Trophoblast cell (in vitro differentiated cells and primary cell): ENCODE results near the gene HOTAIR.

Experiments
- DNase-seq, 2 donors: peaks; one replicate each; pipeline ENCODE4 v3.0.0-alpha.2; 2016
- H2AFZ ChIP-seq: 2 replicates; pipeline ENCODE4 v1.6.1; 2013; ENCODE audit warnings: low read length, moderate library complexity, mild to moderate bottlenecking; ENCODE audit not compliant: insufficient read depth, poor library complexity
- H2AK5ac ChIP-seq: 2 replicates; pipeline ENCODE4 v1.6.1; 2013; ENCODE audit warnings: mild to moderate bottlenecking, low read length
- H2BK120ac ChIP-seq: 2 replicates; pipeline ENCODE4 v1.6.1; 2013; ENCODE audit warnings: low read length, mild to moderate bottlenecking, moderate library complexity; ENCODE audit not compliant: insufficient read depth, poor library complexity
- H2BK12ac ChIP-seq: 2 replicates; pipeline ENCODE4 v1.6.1; 2013; ENCODE audit warnings: mild to moderate bottlenecking, low read length, moderate library complexity
- H2BK5ac ChIP-seq: 2 replicates; pipeline ENCODE4 v1.6.1; 2013; ENCODE audit warnings: low read length, low read depth, moderate library complexity, mild to moderate bottlenecking; ENCODE audit not compliant: poor library complexity
- H3K14ac ChIP-seq: 2 replicates; pipeline ENCODE4 v1.6.1; 2013; ENCODE audit warnings: mild to moderate bottlenecking, low read length
- H3K18ac ChIP-seq: 2 replicates; pipeline ENCODE4 v1.6.1; 2013; ENCODE audit warnings: mild to moderate bottlenecking, low read length
- H3K23ac ChIP-seq: 2 replicates; pipeline ENCODE4 v1.6.1; 2013; ENCODE audit warnings: low read length
- H3K27ac ChIP-seq: 2 replicates; pipeline ENCODE4 v1.5.1; 2013; ENCODE audit warnings: low read depth, mild to moderate bottlenecking, inconsistent platforms, low read length, moderate library complexity
- H3K27me3 ChIP-seq: 2 replicates; pipeline ENCODE4 v1.6.1; 2013; ENCODE audit warnings: inconsistent platforms, mild to moderate bottlenecking, low read length, moderate library complexity; ENCODE audit not compliant: insufficient read depth
- H3K36me3 ChIP-seq, 2 experiments: 1 replicate in 1 of 2; 2 replicates in 1 of 2; pipeline ENCODE4 v1.6.1; 2013; ENCODE audit warnings: low read length in 2 of 2, mild to moderate bottlenecking in 2 of 2, moderate library complexity in 1 of 2; ENCODE audit not compliant: insufficient read depth in 2 of 2, control insufficient read depth in 1 of 2
- H3K4ac ChIP-seq: 2 replicates; pipeline ENCODE4 v1.6.1; 2013; ENCODE audit warnings: low read depth, mild to moderate bottlenecking, low read length, moderate library complexity
- H3K4me1 ChIP-seq, 2 experiments: 1 replicate in 1 of 2; 2 replicates in 1 of 2; pipeline ENCODE4 v1.6.1; 2013; ENCODE audit warnings: low read length in 2 of 2, mild to moderate bottlenecking in 2 of 2, moderate library complexity in 1 of 2; ENCODE audit not compliant: insufficient read depth in 2 of 2, control insufficient read depth in 1 of 2
- H3K4me2 ChIP-seq: 2 replicates; pipeline ENCODE4 v1.6.1; 2013; ENCODE audit warnings: inconsistent platforms, mild to moderate bottlenecking, low read length, moderate library complexity
- H3K4me3 ChIP-seq: 2 replicates; pipeline ENCODE4 v1.5.1; 2013; ENCODE audit warnings: mild to moderate bottlenecking, low read depth, low read length, inconsistent platforms
- H3K79me1 ChIP-seq: one replicate; pipeline ENCODE4 v1.6.1; 2013; ENCODE audit warnings: low read length
- H3K79me2 ChIP-seq: 2 replicates; pipeline ENCODE4 v1.6.1; 2013; ENCODE audit warnings: low read length, mild to moderate bottlenecking; ENCODE audit not compliant: control insufficient read depth, insufficient read depth, poor library complexity
- H3K9ac ChIP-seq: 2 replicates; pipeline ENCODE4 v1.6.1; 2013; ENCODE audit warnings: mild to moderate bottlenecking, low read length
- H3K9me3 ChIP-seq: 2 replicates; pipeline ENCODE4 v1.6.1; 2013; ENCODE audit warnings: low read depth, mild to moderate bottlenecking, control low read depth, inconsistent platforms, low read length; ENCODE audit not compliant: insufficient read depth
- H4K12ac ChIP-seq: 2 replicates; pipeline ENCODE4 v1.6.1; 2013; ENCODE audit warnings: low read depth, mild to moderate bottlenecking, low read length, moderate library complexity
- H4K8ac ChIP-seq: 2 replicates; pipeline ENCODE4 v1.6.1; 2013; ENCODE audit warnings: low read depth, mild to moderate bottlenecking, low read length, moderate library complexity
- H4K91ac ChIP-seq: one replicate; pipeline ENCODE4 v1.6.1; 2013; ENCODE audit warnings: low read depth, mild to moderate bottlenecking, low read length, moderate library complexity
- WGBS: extraction: QIAGEN DNeasy Blood & Tissue Kit; methylation state at CpG from one replicate; pipeline ENCODE4 v1.1.7; 2013; ENCODE audit warnings: missing lambda C conversion rate; ENCODE audit not compliant: insufficient read length, insufficient coverage; ENCODE audit errors: extremely low coverage; 5-methylcytosine and 5-hydroxymethylcytosine counted together

The HOTAIR gene

DNA sequence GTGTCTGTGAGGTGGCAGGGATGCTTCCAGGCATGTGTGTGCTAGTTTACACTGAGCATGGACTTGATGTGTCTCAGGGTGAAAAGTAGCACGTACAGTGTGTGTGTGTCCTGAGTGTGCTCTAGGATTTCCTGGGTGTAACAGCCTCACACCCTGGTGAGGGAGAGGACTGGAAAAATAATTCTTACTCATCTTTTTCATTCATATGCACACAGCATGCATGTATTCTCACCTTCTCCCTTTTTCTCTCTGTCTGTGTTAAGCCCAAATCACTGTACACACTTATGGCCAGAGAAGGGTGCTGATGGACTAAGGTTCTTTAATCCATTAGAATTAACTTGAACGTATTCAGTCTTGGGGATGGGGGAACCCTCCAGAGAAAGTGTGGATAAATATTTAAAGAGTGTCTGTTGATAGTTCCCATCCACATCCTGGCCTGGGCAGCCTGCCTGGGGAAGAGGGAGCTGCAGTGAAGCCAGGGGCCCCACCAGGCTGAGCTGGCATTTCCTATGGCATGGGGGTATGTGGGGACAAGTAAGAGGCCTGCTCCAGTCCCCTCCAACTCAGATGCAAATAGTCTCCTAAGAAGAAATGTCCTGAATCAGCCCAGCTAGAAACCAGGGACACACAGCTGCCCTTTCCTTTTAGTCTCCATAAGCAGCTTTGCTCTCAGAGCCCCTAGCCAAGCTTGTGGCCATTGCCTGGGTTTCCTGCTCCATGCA is 32.9 kb upstream of the HOTAIR start:
- WGBS, result no CpG with 5 or more reads among the region's 2 CpGs
- H3K4me3 ChIP-seq, result no peak overlapping the region
- no peaks in the 10 kb centered on the region for H3K79me2 ChIP-seq
- H3K14ac ChIP-seq, result no peak overlapping the region
- DNase-seq, result no peak
- H3K27me3 ChIP-seq, result peaks cover 82% of the 10 kb centered on the region
- no peak overlapping the region for H4K91ac ChIP-seq
- no peak overlapping the region for H3K23ac ChIP-seq
- peaks cover 6% of the 10 kb centered on the region for H3K9me3 ChIP-seq
- H4K12ac ChIP-seq, result no peak overlapping the region
- H3K4me2 ChIP-seq, result no peak overlapping the region
- H4K8ac ChIP-seq, result no peak overlapping the region
- no peaks in the 10 kb centered on the region for H3K79me1 ChIP-seq
- no peak overlapping the region for H2AFZ ChIP-seq
- H2BK12ac ChIP-seq, result no peak overlapping the region
- H3K4ac ChIP-seq, result no peak overlapping the region
- no peak overlapping the region for H3K18ac ChIP-seq
- H2AK5ac ChIP-seq, result no peak overlapping the region
- H2BK5ac ChIP-seq, result no peak overlapping the region
- no peaks in the 10 kb centered on the region for H3K4me1 ChIP-seq
- H3K9ac ChIP-seq, result no peak overlapping the region
- no peak overlapping the region for H3K27ac ChIP-seq
- no peaks in the 10 kb centered on the region for H3K36me3 ChIP-seq
- no peak overlapping the region for H2BK120ac ChIP-seq

DNA sequence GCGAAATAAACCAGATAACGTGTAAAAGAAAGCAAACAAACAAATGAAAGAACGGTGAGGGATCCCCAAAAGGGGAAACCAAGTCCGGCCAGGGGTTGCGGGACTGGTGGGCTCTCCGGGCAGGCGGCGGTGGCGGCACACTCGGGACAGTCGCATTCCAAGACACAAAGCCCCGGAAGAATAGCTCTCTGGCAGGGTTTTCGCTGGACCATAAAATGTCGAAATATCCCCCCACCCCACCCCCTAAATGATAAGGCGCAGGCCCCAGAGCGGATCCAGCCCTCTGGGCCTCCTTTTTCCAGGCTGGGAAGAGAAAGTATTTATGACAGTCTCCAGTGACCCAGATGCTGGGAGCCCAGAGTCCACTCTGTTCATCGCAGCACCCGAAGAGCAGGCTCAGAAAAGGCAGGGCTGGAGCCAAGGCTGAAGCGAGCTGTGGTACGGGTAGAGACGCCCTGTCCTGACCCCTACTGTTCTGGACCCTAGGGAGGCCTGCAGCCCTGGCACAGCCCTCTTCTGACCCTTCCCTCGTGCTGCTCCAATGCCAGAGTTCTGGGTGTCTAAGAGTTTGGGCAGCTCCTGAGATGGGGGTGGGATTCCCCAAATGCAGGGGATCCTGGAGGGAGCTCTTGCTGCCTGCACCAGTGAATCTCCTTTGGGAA is 31.9 kb upstream of the HOTAIR start:
- H4K91ac ChIP-seq, result no peak overlapping the region
- no peak overlapping the region for H3K9ac ChIP-seq
- H3K4ac ChIP-seq, result no peak overlapping the region
- no peak overlapping the region for H3K4me3 ChIP-seq
- peaks cover 89% of the 10 kb centered on the region for H3K27me3 ChIP-seq
- H2AK5ac ChIP-seq, result no peak overlapping the region
- no peaks in the 10 kb centered on the region for H3K79me1 ChIP-seq
- DNase-seq, result no peak
- H3K23ac ChIP-seq, result no peak overlapping the region
- no CpG with 5 or more reads among the region's 22 CpGs for WGBS
- no peak overlapping the region for H3K27ac ChIP-seq
- H2BK120ac ChIP-seq, result no peak overlapping the region
- no peaks in the 10 kb centered on the region for H3K79me2 ChIP-seq
- no peak overlapping the region for H2BK12ac ChIP-seq
- peaks cover 8% of the 10 kb centered on the region for H3K9me3 ChIP-seq
- no peaks in the 10 kb centered on the region for H3K4me1 ChIP-seq
- no peak overlapping the region for H3K18ac ChIP-seq
- H4K8ac ChIP-seq, result no peak overlapping the region
- H2AFZ ChIP-seq, result no peak overlapping the region
- no peak overlapping the region for H2BK5ac ChIP-seq
- H3K36me3 ChIP-seq, result no peaks in the 10 kb centered on the region
- H3K14ac ChIP-seq, result no peak overlapping the region
- no peak overlapping the region for H4K12ac ChIP-seq
- H3K4me2 ChIP-seq, result no peak overlapping the region

DNA sequence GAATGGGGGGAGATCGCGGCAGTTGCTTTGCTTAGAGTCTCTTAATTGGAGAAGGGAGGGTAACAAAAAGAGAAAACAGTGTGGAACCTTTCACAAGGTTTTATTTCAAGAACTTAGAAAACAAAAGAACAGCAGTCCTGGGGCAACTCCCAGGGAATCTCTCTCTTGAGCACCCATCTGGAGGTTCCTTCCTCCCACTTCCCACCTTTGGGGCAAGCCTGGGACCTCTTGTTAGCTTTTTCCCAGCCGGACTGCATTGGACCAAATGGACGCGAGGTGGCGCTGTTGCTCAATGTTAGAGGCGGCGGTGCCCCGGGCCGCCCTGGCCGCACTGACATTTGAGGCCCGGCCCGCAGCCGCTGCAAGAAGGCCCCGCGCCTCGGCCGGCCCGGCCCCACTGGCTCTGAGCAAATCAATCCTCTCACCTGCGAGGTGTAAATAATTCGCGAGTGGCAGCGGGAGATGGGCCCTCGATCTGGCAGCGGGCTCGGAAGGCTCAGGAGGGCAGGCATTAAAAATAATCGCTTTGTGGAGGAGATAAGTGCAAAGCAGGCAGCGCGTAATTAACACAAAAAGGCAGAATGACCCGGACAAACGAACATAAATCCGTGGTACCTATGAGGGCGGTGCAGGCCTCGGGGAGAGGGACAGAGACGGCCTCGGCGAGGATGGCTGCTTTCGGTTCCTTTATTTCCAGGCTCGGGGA is 31.3 kb upstream of the HOTAIR start:
- H3K14ac ChIP-seq, result no peak overlapping the region
- H3K79me2 ChIP-seq, result no peaks in the 10 kb centered on the region
- no peaks in the 10 kb centered on the region for H3K36me3 ChIP-seq
- H3K4me1 ChIP-seq, result no peaks in the 10 kb centered on the region
- no peak overlapping the region for H2BK120ac ChIP-seq
- H3K27ac ChIP-seq, result no peak overlapping the region
- no peak overlapping the region for H2AK5ac ChIP-seq
- H4K8ac ChIP-seq, result no peak overlapping the region
- no peaks in the 10 kb centered on the region for H3K79me1 ChIP-seq
- H3K27me3 ChIP-seq, result peaks cover 91% of the 10 kb centered on the region
- H3K4me3 ChIP-seq, result no peak overlapping the region
- DNase-seq, result peak; percentile 85 to 97
- H2BK5ac ChIP-seq, result no peak overlapping the region
- H3K23ac ChIP-seq, result no peak overlapping the region
- peaks cover 8% of the 10 kb centered on the region for H3K9me3 ChIP-seq
- no CpG with 5 or more reads among the region's 39 CpGs for WGBS
- no peak overlapping the region for H3K4me2 ChIP-seq
- H2BK12ac ChIP-seq, result no peak overlapping the region
- no peak overlapping the region for H3K9ac ChIP-seq
- H3K18ac ChIP-seq, result no peak overlapping the region
- H4K12ac ChIP-seq, result no peak overlapping the region
- no peak overlapping the region for H4K91ac ChIP-seq
- H3K4ac ChIP-seq, result no peak overlapping the region
- no peak overlapping the region for H2AFZ ChIP-seq

DNA sequence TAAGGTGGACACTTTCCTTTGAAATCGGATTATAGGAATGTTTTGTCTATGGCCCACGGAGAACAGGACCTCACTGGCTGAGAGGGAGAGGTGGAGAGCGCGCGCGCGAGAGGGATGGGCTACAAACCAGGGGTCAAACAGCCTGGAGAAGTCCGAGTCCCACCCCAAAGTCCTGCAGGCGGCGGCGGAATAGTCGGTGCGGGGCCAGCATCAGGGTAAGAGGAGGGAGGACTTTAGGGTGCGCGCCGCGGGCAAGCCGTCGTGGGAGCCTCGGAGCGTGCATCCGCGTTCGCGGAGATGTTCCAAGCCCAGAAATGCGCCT is 30.7 kb upstream of the HOTAIR start:
- Histone ChIP-seq H2BK120ac (no peak overlapping the region), H3K4ac (no peak overlapping the region), H4K91ac (no peak overlapping the region), H3K79me1 (no peaks in the 10 kb centered on the region), H4K8ac (no peak overlapping the region), H2BK5ac (no peak overlapping the region), H3K14ac (no peak overlapping the region), H2AK5ac (no peak overlapping the region), H3K9ac (no peak overlapping the region), H3K36me3 (no peaks in the 10 kb centered on the region), H3K27ac (no peak overlapping the region), H3K4me3 (no peak overlapping the region), H3K23ac (no peak overlapping the region), H3K4me1 (no peaks in the 10 kb centered on the region), H3K4me2 (no peak overlapping the region), H2AFZ (no peak overlapping the region), H3K79me2 (no peaks in the 10 kb centered on the region), H2BK12ac (no peak overlapping the region), H3K9me3 (peaks cover 11% of the 10 kb centered on the region), H4K12ac (no peak overlapping the region), H3K27me3 (peaks cover 92% of the 10 kb centered on the region), H3K18ac (no peak overlapping the region)
- WGBS, result no CpG with 5 or more reads among the region's 26 CpGs
- DNase-seq, result no peak
